HG03442 (cell line): Measurements from ENCODE around the gene PI4K2A.

Experiments
- ATAC-seq: cut with Tn5 transposase; IDR thresholded peaks from one replicate; pipeline ENCODE4 v1.9.1; 2021; ENCODE audit warnings: mild to moderate bottlenecking, moderate library complexity; ENCODE audit not compliant: unreplicated experiment

Gene PI4K2A

GRCh38 chr10:97703398-97704067, 63.1 kb downstream of the PI4K2A start:
- ATAC-seq = no peak

- no peak for ATAC-seq
These were observed 63.9 kb downstream of the PI4K2A start for GRCh38 chr10:97704341-97704740.

GRCh38 chr10:97705006-97705670, 64.7 kb downstream of the PI4K2A start:
- no peak for ATAC-seq

- ATAC-seq = no peak
These were observed 66.8 kb downstream of the PI4K2A start for GRCh38 chr10:97707134-97707861.

GRCh38 chr10:97708167-97708566, 67.7 kb downstream of the PI4K2A start:
- no peak for ATAC-seq

GRCh38 chr10:97708976-97709946, 68.8 kb downstream of the PI4K2A start:
- no peak for ATAC-seq

GRCh38 chr10:97711640-97712572, 71.4 kb downstream of the PI4K2A start:
- no peak for ATAC-seq

- ATAC-seq = no peak
These were observed 72.9 kb downstream of the PI4K2A start, which contains the start of gene MARVELD1 for GRCh38 chr10:97713339-97713825. Gene MARVELD1 (plus strand): TSS chr10:97713730. CDS start chr10:97713877, 147 bp downstream.

- peak; percentile 69 for ATAC-seq
These were observed 73.4 kb downstream of the PI4K2A start for GRCh38 chr10:97713826-97714400.

- ATAC-seq = peak; percentile 46
These were observed 74.2 kb downstream of the PI4K2A start for GRCh38 chr10:97714401-97715258.

- ATAC-seq = no peak
These were observed 74.9 kb downstream of the PI4K2A start for GRCh38 chr10:97715259-97715874.

GRCh38 chr10:97717627-97718026, 77.2 kb downstream of the PI4K2A start:
- no peak for ATAC-seq

GRCh38 chr10:97718178-97718577, 77.7 kb downstream of the PI4K2A start:
- no peak for ATAC-seq

- ATAC-seq = no peak
These were observed 78.2 kb downstream of the PI4K2A start for GRCh38 chr10:97718659-97719142.

- no peak for ATAC-seq
These were observed 79.1 kb downstream of the PI4K2A start for GRCh38 chr10:97719602-97720001.

GRCh38 chr10:97721871-97722780, 81.7 kb downstream of the PI4K2A start:
- no peak for ATAC-seq
